Right ventricle myocardium superior (tissue), 1 donor: ENCODE results near the gene DLGAP1. TPM values are rescaled to one million over a fixed set of nuclear protein-coding genes. Genes with fewer than 3 reads are reported as not detected.

Source experiments
- ATAC-seq: fragments of 200-7000 bp; cut with Tn5 transposase; one replicate; pipeline ENCODE4 v1.9.1; 2020; ENCODE audit warnings: mild to moderate bottlenecking; ENCODE audit not compliant: poor library complexity
- DNase-seq: peaks from one replicate; pipeline ENCODE4 v3.0.0-alpha.2; 2020
- intact Hi-C: fragments of 100-400 bp; cut with DNase I; formaldehyde crosslinking; loops from one replicate; pipeline ENCODE4 v1.11.2; 2022
- total RNA-seq: library from RNA; stranded (reverse); fragmentation: NEBNext Ultra II Directional; extraction: Animal tissue kit (Norgen Biotek cat#: 25700); gene quantifications from one replicate; pipeline ENCODE4 v1.2.1, GENCODE V29; 2021
- donor health status: DM: no; HTN: yes; CAD: no; lungs with severe emphysema.

Gene DLGAP1
- total RNA-seq, 1 donor from 2014 or later: 0.08 TPM

DNA sequence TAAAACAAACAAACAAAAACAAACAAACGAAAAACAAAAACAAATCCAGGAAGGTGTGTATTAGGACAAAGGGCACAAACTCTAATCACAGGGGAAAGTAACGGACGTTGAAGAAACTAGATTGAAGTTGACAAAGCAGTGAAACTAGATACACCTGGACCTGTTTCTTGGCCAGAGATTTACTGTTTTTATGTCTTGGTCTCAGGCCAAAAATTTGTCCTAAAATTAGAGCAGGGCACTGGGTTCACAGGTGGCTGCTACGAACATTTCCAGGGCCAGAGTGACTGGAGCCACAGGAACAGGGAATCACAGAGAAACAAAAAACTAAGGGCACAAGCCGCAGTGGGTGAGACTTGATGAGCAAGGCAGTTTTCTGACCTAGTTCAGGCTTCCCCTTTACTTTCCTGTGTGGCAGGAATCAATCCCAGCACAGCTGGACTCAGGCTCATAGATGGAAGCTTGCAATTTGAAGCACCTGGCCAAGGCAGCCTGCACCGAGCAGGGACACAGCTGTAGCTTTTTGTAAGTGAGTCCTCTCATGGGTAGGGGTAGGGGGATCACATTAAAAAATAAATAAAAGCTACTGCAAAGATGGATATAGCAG is 329.4 kb downstream of the DLGAP1 start:
- intact Hi-C loops: no loop called here
- DNase-seq (no peak), ATAC-seq (no peak)

DNA sequence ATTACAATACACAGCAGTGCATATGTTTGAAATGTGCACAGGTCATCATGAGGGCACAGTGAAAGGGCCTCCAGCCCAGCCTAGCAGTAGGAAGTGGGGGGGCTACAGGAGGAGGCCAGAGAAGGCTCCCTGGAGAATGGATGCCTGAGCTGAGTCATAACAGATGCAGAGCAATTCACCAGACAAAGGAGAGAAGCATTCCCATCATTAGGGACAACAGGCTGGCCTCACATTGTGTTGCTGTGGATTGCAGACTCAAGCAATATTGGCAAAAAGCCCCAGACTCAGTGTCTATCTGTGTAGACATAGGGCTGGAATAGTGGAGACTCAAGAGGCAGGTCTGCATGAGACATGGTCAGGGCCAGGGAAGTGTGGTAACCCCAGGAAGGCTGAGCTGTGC is 329.9 kb downstream of the DLGAP1 start:
- intact Hi-C loops: no loop called here
- DNase-seq (peak; percentile 38), ATAC-seq (peak; percentile 88)

- ATAC-seq (no peak), DNase-seq (no peak)
- intact Hi-C loops: no loop called here
Observed at GRCh38 chr18:4119813-4120212, 335.3 kb downstream of the DLGAP1 start.

DNA sequence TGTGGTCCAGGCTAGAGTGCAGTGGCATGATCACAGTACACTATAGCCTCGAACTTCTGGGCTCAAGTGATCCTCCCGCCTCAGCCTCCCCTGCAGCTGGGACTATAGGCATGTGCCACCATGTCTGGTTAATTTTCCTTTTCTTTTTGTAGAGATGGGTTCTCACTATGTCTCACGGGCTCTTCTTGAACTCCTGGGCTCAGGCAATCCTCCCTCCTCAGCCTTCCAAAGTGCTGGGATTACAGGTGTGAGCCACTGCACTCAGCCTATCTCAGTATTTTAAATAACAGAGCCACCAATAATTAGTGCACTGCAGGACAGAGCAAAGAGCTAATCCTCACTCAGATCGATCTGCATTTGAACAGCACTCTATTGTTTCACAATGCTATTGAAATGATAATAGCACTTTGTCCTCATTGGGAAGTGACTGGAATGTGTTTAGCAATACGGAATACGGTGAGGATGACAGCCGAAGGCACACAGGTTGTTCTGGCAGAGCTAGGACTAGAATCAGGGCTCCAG is 335.9 kb downstream of the DLGAP1 start:
- intact Hi-C loops: no loop called here
- ATAC-seq: no peak
- no peak for DNase-seq

DNA sequence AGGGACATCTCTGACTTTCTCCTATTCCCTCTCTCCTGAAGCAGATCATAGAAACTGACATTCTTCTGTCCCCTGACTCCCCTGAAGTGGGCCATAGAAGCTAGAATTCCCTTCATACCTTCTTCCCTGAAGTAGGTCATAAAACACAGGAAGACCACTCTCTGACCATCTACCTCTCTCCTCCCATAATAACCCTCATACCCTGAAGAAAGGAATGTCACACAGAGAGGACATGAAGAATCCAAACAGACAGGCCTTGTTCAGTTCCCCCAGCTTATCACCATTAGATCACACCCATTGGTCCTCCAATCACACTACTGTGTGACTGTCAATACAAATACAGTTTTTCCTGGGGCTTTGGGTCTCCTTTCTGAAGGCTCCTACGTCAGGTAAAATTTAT is 347.1 kb downstream of the DLGAP1 start:
- ATAC-seq (no peak), DNase-seq (no peak)
- intact Hi-C loops: no loop called here

- no peak for DNase-seq
- ATAC-seq: no peak
- intact Hi-C loops: no loop called here
Observed at GRCh38 chr18:4107049-4107467, 348.0 kb downstream of the DLGAP1 start.

- intact Hi-C loops: no loop called here
- peak; percentile 65 for DNase-seq
- ATAC-seq: peak; percentile 43
Observed at GRCh38 chr18:4106407-4107033, 348.6 kb downstream of the DLGAP1 start.

DNA sequence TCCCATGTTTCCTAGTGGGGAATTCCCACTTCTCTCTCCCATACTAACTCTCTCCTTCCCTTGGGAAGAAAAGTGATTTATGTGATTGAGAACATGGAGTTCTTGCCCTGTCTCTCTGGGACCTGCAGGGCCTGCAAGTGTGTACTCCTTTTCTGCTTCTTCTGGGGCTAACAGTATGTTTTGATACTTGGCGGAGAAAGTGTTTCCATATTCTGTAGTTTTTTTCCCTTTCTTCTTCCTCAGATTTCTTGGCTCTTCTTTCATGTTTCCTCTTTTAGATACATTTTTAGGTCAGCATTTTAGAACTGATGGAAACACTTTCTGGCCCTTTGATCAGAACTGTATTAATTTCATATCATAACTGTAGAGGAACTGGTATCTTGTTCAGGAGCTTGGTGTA is 352.2 kb downstream of the DLGAP1 start:
- intact Hi-C loops: no loop called here
- DNase-seq: no peak
- ATAC-seq: no peak

DNA sequence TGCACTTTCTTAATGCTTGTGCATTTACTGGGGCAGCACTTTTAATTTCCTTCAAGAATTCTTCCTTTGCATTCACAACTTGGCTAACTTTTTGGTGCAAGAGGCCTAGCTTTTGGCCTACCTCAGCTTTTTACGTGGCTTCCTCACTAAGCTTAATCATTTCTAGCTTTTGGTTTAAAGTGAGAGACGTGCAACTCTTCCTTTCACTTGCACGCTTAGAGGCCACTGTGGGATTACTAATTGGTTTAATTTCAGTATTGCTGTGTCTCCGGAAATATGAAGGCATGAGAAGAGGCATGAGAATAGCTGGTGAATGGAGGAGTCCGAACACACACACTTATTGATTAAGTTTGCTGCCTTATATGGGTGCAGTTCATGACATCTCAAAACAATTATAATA is 354.1 kb downstream of the DLGAP1 start:
- no peak for ATAC-seq
- no peak for DNase-seq
- intact Hi-C loops: no loop called here

- intact Hi-C loops: no loop called here
- DNase-seq (no peak), ATAC-seq (no peak)
Observed at GRCh38 chr18:4096486-4096885, 358.6 kb downstream of the DLGAP1 start.

DNA sequence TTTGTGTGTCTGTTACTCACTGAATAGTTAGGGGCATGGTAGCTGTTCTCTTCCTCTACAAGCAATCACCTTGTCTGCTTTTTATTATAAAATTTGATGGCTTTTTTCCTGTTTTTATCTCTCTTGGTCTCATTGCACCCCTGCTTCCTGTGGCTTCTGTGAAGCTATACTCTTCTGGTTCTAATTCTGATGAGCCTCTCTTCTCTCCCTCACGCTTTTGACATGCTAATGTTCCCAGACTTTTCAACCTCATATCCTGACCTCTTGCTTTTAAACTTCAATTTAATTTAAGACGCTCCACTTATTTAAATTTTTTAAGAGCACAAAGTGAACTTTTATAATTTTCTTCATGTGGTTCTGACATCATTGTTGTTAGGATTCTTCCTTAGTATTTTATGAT is 361.4 kb downstream of the DLGAP1 start:
- intact Hi-C loops: no loop called here
- ATAC-seq: no peak
- DNase-seq: no peak

DNA sequence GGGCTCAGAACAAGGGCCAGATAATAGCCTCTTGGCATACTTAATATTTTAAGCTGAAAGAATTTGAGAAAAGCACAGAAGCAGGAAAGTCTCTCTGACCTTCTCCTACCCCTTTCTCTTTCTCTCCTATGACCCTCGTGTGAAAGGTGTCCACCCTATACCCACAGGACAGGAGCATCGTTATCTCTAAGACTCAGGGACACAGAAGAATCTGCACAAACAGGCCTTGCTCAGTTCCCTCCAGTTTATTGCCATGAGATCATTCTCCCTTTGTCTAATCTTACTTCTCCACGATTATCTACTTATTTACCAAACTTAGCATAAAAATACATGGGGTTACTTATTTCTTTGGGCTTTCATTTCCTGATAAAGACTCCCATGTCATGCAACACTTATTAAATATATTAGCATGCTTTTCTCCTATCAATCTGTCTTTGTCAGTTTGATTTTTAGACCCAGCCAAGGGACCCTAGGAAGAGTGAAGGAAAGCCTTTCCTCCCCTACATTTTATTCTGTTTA is 370.7 kb downstream of the DLGAP1 start:
- no peak for DNase-seq
- ATAC-seq: no peak
- intact Hi-C loops: no loop called here

- intact Hi-C loops: no loop called here
- ATAC-seq: no peak
- no peak for DNase-seq
Observed at GRCh38 chr18:4078246-4078645, 376.9 kb downstream of the DLGAP1 start.

- DNase-seq (no peak), ATAC-seq (no peak)
- intact Hi-C loops: no loop called here
Observed at GRCh38 chr18:4077721-4078120, 377.4 kb downstream of the DLGAP1 start.

DNA sequence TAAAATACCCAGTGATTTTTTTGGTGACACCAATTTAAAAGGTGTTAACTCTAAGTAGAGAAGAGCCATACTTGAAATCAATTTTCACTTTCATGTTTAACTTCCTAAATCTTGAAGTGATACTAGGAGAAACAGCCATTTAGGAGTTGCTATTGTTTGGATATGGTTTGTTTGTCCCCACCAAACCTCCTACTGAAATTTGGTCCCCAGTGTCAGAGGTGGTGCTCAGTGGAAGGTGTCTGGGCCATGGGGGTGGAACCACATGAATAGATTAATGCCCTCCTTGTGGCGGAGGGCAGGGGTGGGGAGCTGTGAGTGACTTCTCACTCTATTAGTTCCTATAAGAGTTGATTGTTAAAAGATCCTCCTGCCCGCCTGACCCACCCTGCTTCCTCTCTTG is 377.9 kb downstream of the DLGAP1 start:
- ATAC-seq: no peak
- DNase-seq: no peak
- intact Hi-C loops: no loop called here

- intact Hi-C loops: no loop called here
- ATAC-seq (no peak), DNase-seq (no peak)
Observed at GRCh38 chr18:4074647-4075046, 380.5 kb downstream of the DLGAP1 start.

GRCh38 chr18:4069183-4069582 is 385.9 kb downstream of the DLGAP1 start:
- ATAC-seq (no peak), DNase-seq (no peak)
- intact Hi-C loops: loop anchor here (2.0 kb wide), 1 partner anchor 298 kb away; no protein-coding TSS in a partner anchor

GRCh38 chr18:4068552-4069158 is 386.5 kb downstream of the DLGAP1 start:
- ATAC-seq (no peak), DNase-seq (no peak)
- intact Hi-C loops: loop anchor here (2.0 kb wide), 1 partner anchor 298 kb away; no protein-coding TSS in a partner anchor

DNA sequence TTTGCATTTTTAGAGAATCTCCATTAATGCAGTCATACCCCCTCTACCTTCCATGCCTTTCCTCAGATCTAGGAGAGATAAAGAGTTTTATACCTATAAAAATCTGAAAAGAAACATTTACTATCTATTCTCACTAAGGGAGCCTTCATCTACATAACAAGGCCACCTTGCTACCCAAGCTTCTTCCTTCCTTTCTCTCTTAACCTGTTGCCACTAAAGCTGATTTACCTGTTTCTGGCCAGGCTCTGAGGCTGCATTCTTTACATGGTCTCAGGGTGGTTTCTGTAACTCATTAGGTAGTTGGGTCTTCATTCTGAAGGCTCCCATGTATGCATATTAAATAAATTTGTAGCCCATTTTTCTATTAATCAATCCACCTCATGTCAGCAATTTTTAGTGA is 391.6 kb downstream of the DLGAP1 start:
- ATAC-seq: no peak
- DNase-seq: no peak
- intact Hi-C loops: no loop called here
